ENCODE data around the gene CDC42BPB.

DNA sequence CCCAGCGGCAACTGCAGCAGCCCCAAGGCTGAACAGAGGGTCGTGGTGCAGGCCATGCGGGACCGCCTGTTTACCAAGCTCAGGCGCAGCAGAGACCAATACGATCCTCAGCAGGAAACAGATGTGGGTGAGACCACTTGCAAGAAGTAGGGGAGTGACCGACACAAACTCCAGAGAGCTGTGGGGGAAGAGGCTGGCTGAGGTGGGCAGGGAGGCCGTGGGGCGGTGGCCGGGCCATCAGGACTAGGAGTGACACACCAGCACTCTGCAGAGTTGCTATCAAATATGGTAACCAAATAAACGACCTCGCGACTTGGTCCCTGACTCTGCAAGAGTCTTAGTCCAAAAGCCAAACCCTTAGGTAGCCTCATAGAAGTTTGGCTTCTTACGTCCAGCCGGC is 104.2 kb downstream of the CDC42BPB start:
- no peak for TF ChIP-seq EP300 (IDR thresholded peaks at IDR 0.05; ENCODE audit: borderline replicate concordance in 1 of 2, low read depth in 1 of 2, low read length in 1 of 2)
- TF ChIP-seq, protein P1, sequence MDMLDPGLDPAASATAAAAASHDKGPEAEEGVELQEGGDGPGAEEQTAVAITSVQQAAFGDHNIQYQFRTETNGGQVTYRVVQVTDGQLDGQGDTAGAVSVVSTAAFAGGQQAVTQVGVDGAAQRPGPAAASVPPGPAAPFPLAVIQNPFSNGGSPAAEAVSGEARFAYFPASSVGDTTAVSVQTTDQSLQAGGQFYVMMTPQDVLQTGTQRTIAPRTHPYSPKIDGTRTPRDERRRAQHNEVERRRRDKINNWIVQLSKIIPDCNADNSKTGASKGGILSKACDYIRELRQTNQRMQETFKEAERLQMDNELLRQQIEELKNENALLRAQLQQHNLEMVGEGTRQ (IDR thresholded peaks at IDR 0.05; ENCODE audit: borderline replicate concordance, low read depth, low read length) = no peak
- no peak for TF ChIP-seq TEAD4 (IDR thresholded peaks at IDR 0.05; ENCODE audit: borderline replicate concordance, insufficient read depth)
- TF ChIP-seq, protein P2, sequence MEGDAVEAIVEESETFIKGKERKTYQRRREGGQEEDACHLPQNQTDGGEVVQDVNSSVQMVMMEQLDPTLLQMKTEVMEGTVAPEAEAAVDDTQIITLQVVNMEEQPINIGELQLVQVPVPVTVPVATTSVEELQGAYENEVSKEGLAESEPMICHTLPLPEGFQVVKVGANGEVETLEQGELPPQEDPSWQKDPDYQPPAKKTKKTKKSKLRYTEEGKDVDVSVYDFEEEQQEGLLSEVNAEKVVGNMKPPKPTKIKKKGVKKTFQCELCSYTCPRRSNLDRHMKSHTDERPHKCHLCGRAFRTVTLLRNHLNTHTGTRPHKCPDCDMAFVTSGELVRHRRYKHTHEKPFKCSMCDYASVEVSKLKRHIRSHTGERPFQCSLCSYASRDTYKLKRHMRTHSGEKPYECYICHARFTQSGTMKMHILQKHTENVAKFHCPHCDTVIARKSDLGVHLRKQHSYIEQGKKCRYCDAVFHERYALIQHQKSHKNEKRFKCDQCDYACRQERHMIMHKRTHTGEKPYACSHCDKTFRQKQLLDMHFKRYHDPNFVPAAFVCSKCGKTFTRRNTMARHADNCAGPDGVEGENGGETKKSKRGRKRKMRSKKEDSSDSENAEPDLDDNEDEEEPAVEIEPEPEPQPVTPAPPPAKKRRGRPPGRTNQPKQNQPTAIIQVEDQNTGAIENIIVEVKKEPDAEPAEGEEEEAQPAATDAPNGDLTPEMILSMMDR (IDR thresholded peaks at IDR 0.05) = no peak
- TF ChIP-seq CHD2 (IDR thresholded peaks at IDR 0.05; ENCODE audit: low read length, partially characterized antibody) = no peak
- TF ChIP-seq POLR2AphosphoS5 (IDR thresholded peaks at IDR 0.05; ENCODE audit: low read depth, low read length) = no peak
- TF ChIP-seq SMC3 (IDR thresholded peaks at IDR 0.05; ENCODE audit: low read depth, low read length) = no peak
- TF ChIP-seq EZH2phosphoT487 (IDR thresholded peaks at IDR 0.05; ENCODE audit: borderline replicate concordance, low read depth) = no peak
- TF ChIP-seq MEF2A (IDR thresholded peaks at IDR 0.05; ENCODE audit: borderline replicate concordance, low read depth) = no peak
- TF ChIP-seq TAF1 (IDR thresholded peaks at IDR 0.05; ENCODE audit: borderline replicate concordance, low read depth, low read length) = no peak
